CD4-positive, alpha-beta memory T cell (primary cell): ENCODE data around the gene AP4B1. TPM values are rescaled to one million over a fixed set of nuclear protein-coding genes. Genes with fewer than 3 reads are reported as not detected.

Experiments
- CTCF ChIA-PET: fragments of 350-600 bp; sonication (Branson Sonifier 250); formaldehyde crosslinking; loops from one replicate; lab custom pipeline; 2021; ENCODE audit warnings: inconsistent platforms; ENCODE audit not compliant: partially characterized antibody; lab: Charles Lee
- POLR2A ChIA-PET: fragments of 350-600 bp; sonication (Branson Sonifier 250); formaldehyde crosslinking; loops from one replicate; lab custom pipeline; 2021; ENCODE audit not compliant: partially characterized antibody; lab: Charles Lee
- DNase-seq, 5 donors: peaks; one replicate each; pipeline versions ENCODE4 v3.0.0 to v3.0.0-alpha.2; 2020 to 2022; ENCODE audit warnings: mixed read lengths in 1 of 5
- H3K27ac ChIP-seq: one replicate; pipeline ENCODE4 v1.7.0; 2013; ENCODE audit warnings: low read depth, low read length
- H3K27me3 ChIP-seq: 2 replicates; pipeline ENCODE4 v1.7.0; 2013; ENCODE audit warnings: mild to moderate bottlenecking, low read length, moderate library complexity; ENCODE audit not compliant: insufficient read depth
- H3K36me3 ChIP-seq: 2 replicates; pipeline ENCODE4 v1.7.0; 2013; ENCODE audit warnings: mild to moderate bottlenecking, low read length, moderate library complexity; ENCODE audit not compliant: insufficient read depth
- H3K4me1 ChIP-seq: 2 replicates; pipeline ENCODE4 v1.7.0; 2013; ENCODE audit warnings: mild to moderate bottlenecking, low read length, moderate library complexity; ENCODE audit not compliant: insufficient read depth
- H3K4me3 ChIP-seq, 2 donors: one replicate each; pipeline ENCODE4 v1.7.0; 2013; ENCODE audit warnings: low read length in 2 of 2, mild to moderate bottlenecking in 1 of 2
- H3K9me3 ChIP-seq, 2 donors: one replicate each; pipeline ENCODE4 v1.7.0; 2013; ENCODE audit warnings: low read length in 2 of 2, control low read depth in 1 of 2; ENCODE audit not compliant: control insufficient read depth in 1 of 2
- H3K27ac Mint-ChIP-seq, 7 donors: one replicate each; pipeline ENCODE4 v1.8.0; 2020 to 2021; ENCODE audit warnings: mixed read lengths in 7 of 7, mild to moderate bottlenecking in 6 of 7, inconsistent platforms in 3 of 7, moderate library complexity in 3 of 7
- H3K27me3 Mint-ChIP-seq, 2 donors: one replicate each; pipeline ENCODE4 v1.8.0; 2020 to 2021; ENCODE audit warnings: mixed read lengths in 2 of 2
- H3K36me3 Mint-ChIP-seq, 2 donors: one replicate each; pipeline ENCODE4 v1.8.0; 2020 to 2021; ENCODE audit warnings: mixed read lengths in 2 of 2, inconsistent platforms in 1 of 2, mild to moderate bottlenecking in 1 of 2
- H3K4me1 Mint-ChIP-seq, 4 donors: one replicate each; pipeline ENCODE4 v1.8.0; 2020 to 2021; ENCODE audit warnings: mixed read lengths in 4 of 4, mild to moderate bottlenecking in 1 of 4
- H3K4me3 Mint-ChIP-seq, 8 donors: one replicate each; pipeline ENCODE4 v1.8.0; 2020 to 2021; ENCODE audit warnings: mixed read lengths in 8 of 8, mild to moderate bottlenecking in 7 of 8, moderate library complexity in 6 of 8, inconsistent platforms in 3 of 8
- H3K9me3 Mint-ChIP-seq, 8 donors: one replicate each; pipeline ENCODE4 v1.8.0; 2020 to 2021; ENCODE audit warnings: mixed read lengths in 8 of 8, mild to moderate bottlenecking in 5 of 8, inconsistent platforms in 3 of 8, moderate library complexity in 1 of 8
- intact Hi-C: fragments of 100-400 bp; cut with micrococcal nuclease; formaldehyde crosslinking; loops from one replicate; pipeline ENCODE4 v1.15.1; 2023
- polyA plus RNA-seq, 2 donors: library from polyadenylated mRNA; unstranded; fragments of 300-500 nt; fragmentation: Illumina TruSeq; gene quantifications; one replicate each; pipeline ENCODE4 v1.2.3, GENCODE V29; 2021
- total RNA-seq, 2 experiments: library from RNA; stranded (reverse); gene quantifications; one replicate each; pipeline ENCODE4 v1.2.3, GENCODE V29; 2021

AP4B1 gene
- total and polyA plus RNA-seq, 4 experiments from 2014 or later = 8.9 to 75.5 (median 43.7) TPM

- H3K27me3 ChIP-seq = no peaks in the 10 kb centered on the region
- H3K4me3 ChIP-seq = no peak overlapping the region
- Mint-ChIP-seq H3K27me3 (no peaks in the 10 kb centered on the region), H3K9me3 (peaks cover 0 to 7% (median 0%) of the 10 kb centered on the region in 8 donors), H3K4me1 (peaks cover 53 to 89% (median 71%) of the 10 kb centered on the region in 4 donors), H3K36me3 (peaks cover 3 to 25% of the 10 kb centered on the region in 2 donors), H3K27ac (peak overlapping the region; percentile 89 to 100 (median 97)), H3K4me3 (peak overlapping the region; percentile 64 to 99 (median 93))
- ChIA-PET CTCF (interaction anchor here (1.0 to 8.3 kb wide), 3 partner anchors 10 to 29 kb away, joined by 3 to 98 read pairs (median 5); no protein-coding TSS in a partner anchor), POLR2A (interaction anchor here (1.3 to 9.1 kb wide), 4 partner anchors 10 to 34 kb away, joined by 3 to 120 read pairs (median 4); no protein-coding TSS in a partner anchor)
- H3K27ac ChIP-seq = peak overlapping the region; percentile 97
- intact Hi-C loops = no loop called here
- no peaks in the 10 kb centered on the region for H3K9me3 ChIP-seq
- no peak for DNase-seq
- no peaks in the 10 kb centered on the region for H3K36me3 ChIP-seq
- H3K4me1 ChIP-seq = peaks cover 83% of the 10 kb centered on the region
Measured at GRCh38 chr1:113934006-113934405, 29.4 kb upstream of the AP4B1 start.

- Mint-ChIP-seq H3K27me3 (no peaks in the 10 kb centered on the region), H3K27ac (peak overlapping the region; percentile 97 to 100 (median 99)), H3K36me3 (peaks cover 0 to 25% of the 10 kb centered on the region in 2 donors), H3K9me3 (peaks cover 0 to 6% (median 0%) of the 10 kb centered on the region in 8 donors), H3K4me1 (peaks cover 49 to 79% (median 64%) of the 10 kb centered on the region in 4 donors), H3K4me3 (peak overlapping the region; percentile 89 to 99 (median 94))
- H3K4me1 ChIP-seq = peaks cover 65% of the 10 kb centered on the region
- intact Hi-C loops = loop anchor here (1.0 to 2.0 kb wide), 4 partner anchors 9 to 649 kb away; partner anchors contain the start of gene BCAS2
- H3K27ac ChIP-seq = peak overlapping the region; percentile 97
- CTCF ChIA-PET = interaction anchor here (0.8 to 8.3 kb wide), 18 partner anchors 9 to 859 kb away, joined by 3 to 103 read pairs (median 4); partner anchors contain the start of genes AP4B1, DCLRE1B, LRIG2 and RSBN1
- no peaks in the 10 kb centered on the region for H3K9me3 ChIP-seq
- POLR2A ChIA-PET = interaction anchor here (0.6 to 9.3 kb wide), 22 partner anchors 9 to 785 kb away, joined by 3 to 277 read pairs (median 16); partner anchors contain the start of genes AP4B1, DCLRE1B, RSBN1 and TRIM33
- peak; percentile 58 to 74 (median 67) for DNase-seq
- peak overlapping the region in 1 of 2 donors; percentile 98 for H3K4me3 ChIP-seq
- H3K27me3 ChIP-seq = no peaks in the 10 kb centered on the region
- H3K36me3 ChIP-seq = no peaks in the 10 kb centered on the region
Measured at GRCh38 chr1:113931451-113931851, 26.9 kb upstream of the AP4B1 start.

GRCh38 chr1:113930499-113931161 lies 26.0 kb upstream of the AP4B1 start:
- Mint-ChIP-seq H3K9me3 (peaks cover 0 to 5% (median 0%) of the 10 kb centered on the region in 8 donors), H3K4me3 (peak overlapping the region; percentile 89 to 99 (median 94)), H3K27ac (peak overlapping the region; percentile 97 to 100 (median 99)), H3K4me1 (peaks cover 45 to 71% (median 57%) of the 10 kb centered on the region in 4 donors), H3K27me3 (no peaks in the 10 kb centered on the region), H3K36me3 (peaks cover 0 to 25% of the 10 kb centered on the region in 2 donors)
- Histone ChIP-seq H3K4me1 (peaks cover 57% of the 10 kb centered on the region), H3K9me3 (no peaks in the 10 kb centered on the region), H3K36me3 (no peaks in the 10 kb centered on the region), H3K27ac (peak overlapping the region; percentile 97), H3K27me3 (no peaks in the 10 kb centered on the region), H3K4me3 (peak overlapping the region; percentile 50 to 98)
- CTCF ChIA-PET = interaction anchor here (0.8 to 8.3 kb wide), 20 partner anchors 9 to 858 kb away, joined by 3 to 103 read pairs (median 6); partner anchors contain the start of genes AP4B1, DCLRE1B, LRIG2 and RSBN1
- intact Hi-C loops = loop anchor here (1.0 to 2.0 kb wide), 4 partner anchors 10 to 650 kb away; partner anchors contain the start of gene BCAS2
- POLR2A ChIA-PET = interaction anchor here (0.6 to 9.3 kb wide), 32 partner anchors 10 to 974 kb away, joined by 3 to 277 read pairs (median 8); partner anchors contain the start of genes AP4B1, CSDE1, DCLRE1B and LRIG2
- peak; percentile 82 to 96 (median 85) for DNase-seq

- peak overlapping the region; percentile 97 to 100 (median 99) for H3K27ac Mint-ChIP-seq
Measured at GRCh38 chr1:113929750-113930498, 25.3 kb upstream of the AP4B1 start.

GRCh38 chr1:113928941-113929749 lies 24.5 kb upstream of the AP4B1 start, which contains the start of gene HIPK1:
Gene HIPK1, plus strand, starts transcription at chr1:113929324.
- ChIA-PET POLR2A (interaction anchor here (0.5 to 9.3 kb wide), 43 partner anchors 8 to 1310 kb away, joined by 3 to 277 read pairs (median 6); partner anchors contain the start of genes AP4B1, CAPZA1, CSDE1 and DCLRE1B), CTCF (interaction anchor here (0.9 to 8.3 kb wide), 16 partner anchors 13 to 856 kb away, joined by 3 to 103 read pairs (median 6); partner anchors contain the start of genes AP4B1, DCLRE1B, LRIG2 and RSBN1)
- Histone ChIP-seq H3K9me3 (no peaks in the 10 kb centered on the region), H3K4me1 (peaks cover 42% of the 10 kb centered on the region), H3K36me3 (no peaks in the 10 kb centered on the region), H3K27me3 (no peaks in the 10 kb centered on the region), H3K4me3 (peak within 1 kb of the TSS; percentile 79 to 98), H3K27ac (peak within 1 kb of the TSS; percentile 97)
- Mint-ChIP-seq H3K4me1 (peaks cover 34 to 59% (median 47%) of the 10 kb centered on the region in 4 donors), H3K36me3 (peaks cover 0 to 22% of the 10 kb centered on the region in 2 donors), H3K27ac (peak within 1 kb of the TSS; percentile 97 to 100 (median 100)), H3K4me3 (peak within 1 kb of the TSS; percentile 96 to 99 (median 98)), H3K27me3 (no peaks in the 10 kb centered on the region), H3K9me3 (peaks cover 0 to 3% (median 0%) of the 10 kb centered on the region in 8 donors)
- DNase-seq = peak; percentile 92 to 94 (median 93)
- intact Hi-C loops = loop anchor here (1.0 to 2.0 kb wide), 5 partner anchors 24 to 856 kb away; partner anchors contain the start of genes DCLRE1B, LRIG2, PTPN22 and RSBN1

More at GRCh38 chr1:113929750-113930498, 25.3 kb upstream of the AP4B1 start:
- Histone ChIP-seq H3K4me1 (peaks cover 50% of the 10 kb centered on the region), H3K27me3 (no peaks in the 10 kb centered on the region), H3K4me3 (peak overlapping the region; percentile 50 to 98), H3K27ac (peak overlapping the region; percentile 97), H3K36me3 (no peaks in the 10 kb centered on the region), H3K9me3 (no peaks in the 10 kb centered on the region)
- no peaks in the 10 kb centered on the region for H3K27me3 Mint-ChIP-seq
- H3K4me1 Mint-ChIP-seq = peaks cover 39 to 64% (median 51%) of the 10 kb centered on the region in 4 donors
- H3K4me3 Mint-ChIP-seq = peak overlapping the region; percentile 89 to 99 (median 94)
- ChIA-PET CTCF (interaction anchor here (0.9 to 8.3 kb wide), 20 partner anchors 10 to 118 kb away, joined by 3 to 103 read pairs (median 8); partner anchors contain the start of genes AP4B1, DCLRE1B and RSBN1), POLR2A (interaction anchor here (0.5 to 9.3 kb wide), 44 partner anchors 9 to 1311 kb away, joined by 3 to 277 read pairs (median 6); partner anchors contain the start of genes AP4B1, CAPZA1, CSDE1 and DCLRE1B)
- DNase-seq = peak; percentile 79 to 97 (median 87)
- intact Hi-C loops = loop anchor here (1.0 to 2.0 kb wide), 7 partner anchors 25 to 857 kb away; partner anchors contain the start of genes BCAS2, DCLRE1B, LRIG2 and PTPN22
- H3K36me3 Mint-ChIP-seq = peaks cover 0 to 22% of the 10 kb centered on the region in 2 donors
- H3K9me3 Mint-ChIP-seq = peaks cover 0 to 3% (median 0%) of the 10 kb centered on the region in 8 donors
